Ammon's horn (tissue), 1 donor: ENCODE measurements around the gene WWOX.

Source experiments
- DNase-seq: peaks from one replicate; pipeline ENCODE4 v3.0.0-alpha.2; 2016; ENCODE audit warnings: low spot score

The WWOX gene

DNA sequence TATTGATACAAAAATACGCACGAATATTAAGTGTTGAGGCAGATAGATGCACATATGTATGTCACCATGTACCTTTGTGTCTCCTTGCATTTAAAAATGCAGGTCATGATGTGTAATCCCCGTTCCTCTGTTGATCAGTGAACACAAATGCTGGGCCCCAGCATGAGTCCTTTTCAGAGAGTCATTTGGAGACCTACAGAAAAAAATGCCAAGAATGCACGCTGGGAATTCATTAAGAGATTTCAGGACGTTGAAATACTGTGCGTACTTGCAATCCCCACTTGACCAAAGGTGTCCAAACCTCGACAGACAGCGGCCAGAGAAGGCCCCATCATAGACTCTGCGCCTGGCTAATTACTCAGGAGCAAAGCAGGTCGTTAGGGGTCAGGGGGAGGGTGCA lies 1005.1 kb downstream of the WWOX start:
- no peak for DNase-seq

DNA sequence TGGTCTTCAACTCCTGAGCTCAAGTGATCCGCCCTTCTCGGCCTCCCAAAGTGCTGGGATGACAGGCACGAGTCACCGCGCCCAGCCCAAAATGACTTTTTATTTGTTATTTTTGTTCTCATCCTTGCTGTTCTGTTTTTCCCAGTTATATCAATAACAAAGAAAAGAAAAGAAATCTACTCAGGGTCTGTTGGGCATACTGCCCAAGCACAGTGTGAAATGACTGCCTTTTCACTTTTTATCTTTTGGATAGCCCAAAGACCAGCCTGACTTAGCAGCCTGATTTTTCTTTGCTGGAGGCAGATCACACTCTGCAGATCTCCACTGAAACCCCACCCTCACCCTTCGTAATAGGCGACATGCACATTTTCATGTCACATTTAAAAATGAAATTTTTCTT lies 1007.8 kb downstream of the WWOX start:
- DNase-seq: no peak

DNA sequence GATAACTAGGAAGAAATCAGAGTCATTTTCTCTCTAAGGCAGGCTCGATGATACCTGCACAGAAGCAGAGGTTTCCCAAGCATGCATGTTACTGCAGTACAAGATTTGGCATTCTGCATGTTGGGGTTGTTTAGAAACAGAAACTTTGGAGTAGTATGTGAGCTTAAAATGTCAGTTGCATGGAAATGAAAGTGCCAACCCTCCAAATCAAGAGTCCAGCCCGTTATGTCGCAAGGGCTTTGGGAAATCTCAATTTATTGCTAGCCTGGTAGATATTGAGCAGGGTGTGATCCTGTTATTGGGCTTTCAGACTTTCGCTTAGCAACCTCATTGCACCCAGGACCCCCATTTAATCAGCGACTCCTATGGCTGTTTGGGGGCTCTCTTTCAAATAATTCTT lies 1010.3 kb downstream of the WWOX start:
- DNase-seq: no peak

DNA sequence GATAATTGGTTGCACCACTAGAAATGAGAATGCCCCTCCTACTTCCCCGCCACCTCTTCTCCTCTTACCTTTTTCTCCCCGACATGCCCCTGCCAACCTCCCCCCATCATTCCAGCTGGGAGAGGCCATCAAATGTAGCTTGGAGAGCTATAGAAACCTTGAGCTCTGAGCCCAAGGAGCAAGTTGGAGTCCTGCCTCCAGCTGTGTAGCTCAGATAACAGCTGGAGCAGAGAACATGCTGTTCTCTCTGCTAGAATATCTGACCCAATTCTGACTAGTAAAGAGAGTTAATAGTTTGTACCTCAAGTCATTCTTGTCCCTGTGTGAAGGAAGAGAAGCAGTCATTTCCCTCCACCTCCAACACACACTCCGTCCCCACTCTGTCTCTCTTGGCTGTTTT lies 1010.8 kb downstream of the WWOX start:
- no peak for DNase-seq

- DNase-seq: no peak
Observed at GRCh38 chr16:79110953-79111352, 1011.5 kb downstream of the WWOX start.

- DNase-seq: no peak
Observed at GRCh38 chr16:79112462-79112861, 1013.0 kb downstream of the WWOX start.

- DNase-seq: no peak
Observed at GRCh38 chr16:79113826-79114225, 1014.4 kb downstream of the WWOX start.

DNA sequence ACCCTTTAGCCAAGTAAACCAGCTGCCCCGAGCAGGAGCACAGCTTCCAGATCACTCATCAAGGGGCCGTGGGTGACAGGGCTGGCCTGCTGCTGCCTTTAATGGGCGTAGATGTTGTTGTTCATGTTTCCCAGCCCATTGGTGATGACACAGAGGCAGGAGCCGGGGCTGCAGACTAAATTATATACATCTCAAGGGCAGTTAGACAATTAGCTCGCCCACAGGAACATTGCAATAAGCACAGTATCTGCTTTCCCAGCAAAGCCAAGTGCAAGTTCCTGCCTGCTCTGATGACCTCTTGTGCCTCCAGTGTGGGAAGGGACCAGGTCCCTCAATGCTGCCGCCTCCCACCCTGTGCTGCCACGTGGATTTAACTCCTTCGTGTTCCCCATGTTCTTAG lies 1015.3 kb downstream of the WWOX start:
- no peak for DNase-seq

DNA sequence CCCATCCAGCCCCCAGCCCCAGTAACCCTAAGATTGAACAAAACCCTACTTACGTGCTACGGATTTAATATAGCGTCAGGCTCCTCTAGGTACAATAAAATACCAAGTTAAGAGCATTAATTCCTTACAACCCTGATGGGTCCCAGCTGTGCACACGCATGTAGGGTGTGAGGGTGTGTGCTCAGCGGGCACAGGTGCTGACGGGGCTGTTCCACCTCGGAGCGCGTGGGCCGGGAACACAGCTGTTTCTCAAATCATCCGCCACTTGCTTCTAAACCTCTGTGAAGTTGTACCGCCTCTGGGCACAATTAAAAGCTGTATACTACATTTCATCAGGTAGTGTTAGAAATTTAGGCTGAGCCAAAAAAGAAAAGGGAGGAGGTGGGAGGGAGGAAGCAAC lies 1022.5 kb downstream of the WWOX start:
- DNase-seq: no peak

DNA sequence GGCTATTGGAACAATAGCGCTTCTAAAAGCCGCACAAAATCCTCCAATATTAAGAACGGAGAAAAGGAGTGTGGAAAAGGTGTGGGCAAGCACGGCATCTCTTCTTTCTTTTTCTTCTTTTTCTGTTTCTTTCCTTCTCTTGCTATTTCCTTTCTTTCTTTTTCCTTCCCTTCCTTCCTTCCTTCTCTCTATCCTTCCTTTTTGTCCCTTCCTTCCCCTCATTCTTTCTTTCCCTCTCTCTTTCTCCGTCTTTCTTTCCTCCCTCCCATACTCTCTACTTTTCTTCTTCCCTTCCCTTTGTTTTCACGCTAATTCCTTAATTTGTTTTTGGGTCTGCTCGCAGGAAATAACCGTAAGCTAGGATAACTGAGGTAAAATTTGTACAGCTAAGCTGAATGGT lies 1022.9 kb downstream of the WWOX start:
- no peak for DNase-seq

DNA sequence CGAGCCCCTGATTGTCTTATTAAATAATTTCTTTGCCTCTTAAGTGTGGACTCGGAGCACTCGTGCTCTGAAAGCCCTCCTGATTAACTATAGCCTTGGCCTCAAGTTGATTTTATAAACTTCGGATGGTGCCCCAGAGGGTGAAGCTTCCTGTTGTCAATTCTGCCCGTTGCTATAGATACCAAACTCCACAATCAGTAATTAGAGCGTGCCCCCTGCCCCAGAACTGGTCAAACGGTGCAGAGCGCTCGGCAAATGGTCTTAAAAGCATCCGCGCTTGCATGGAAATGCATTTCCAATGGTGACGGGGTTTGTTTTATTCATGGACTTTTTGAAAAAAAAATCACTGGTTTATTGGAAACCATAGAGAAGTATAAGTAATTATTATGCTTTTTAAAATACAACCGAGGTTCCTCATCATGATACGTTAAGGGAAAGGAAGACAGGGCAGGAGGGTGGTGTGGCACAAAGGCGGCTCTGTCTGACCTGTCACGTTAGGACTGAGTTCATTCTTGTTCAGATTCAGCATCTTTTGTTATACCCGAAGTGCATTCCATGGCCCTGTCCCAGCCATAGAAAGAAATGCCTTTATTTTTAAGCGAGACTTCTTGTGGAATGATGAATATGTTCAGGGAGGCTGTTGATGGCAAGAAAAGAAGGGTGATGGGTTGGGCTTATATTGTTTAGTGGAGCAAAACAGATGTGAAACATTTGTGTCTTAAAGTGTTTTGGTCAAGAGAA lies 1024.7 kb downstream of the WWOX start:
- DNase-seq: no peak

DNA sequence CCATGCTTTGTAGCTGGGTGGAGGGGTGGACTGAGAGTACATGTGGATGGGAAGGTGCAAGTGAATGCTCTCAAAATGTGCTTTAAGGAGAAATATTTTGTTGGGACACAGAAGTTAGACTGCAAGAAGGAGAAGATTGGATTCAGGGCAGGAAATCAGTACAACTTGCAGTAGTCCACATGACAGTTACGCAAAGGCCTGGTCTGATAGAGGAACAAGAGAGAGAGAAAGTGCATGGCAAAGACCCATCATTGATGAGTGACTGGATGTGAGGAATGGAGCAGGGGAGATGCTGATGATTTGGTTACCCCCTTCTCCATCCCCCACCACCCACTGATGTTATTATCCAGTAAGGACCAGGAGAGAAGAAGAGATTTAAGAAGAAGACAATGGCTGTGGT lies 1028.3 kb downstream of the WWOX start:
- DNase-seq: no peak

GRCh38 chr16:79128706-79129105 lies 1029.3 kb downstream of the WWOX start:
- no peak for DNase-seq

DNA sequence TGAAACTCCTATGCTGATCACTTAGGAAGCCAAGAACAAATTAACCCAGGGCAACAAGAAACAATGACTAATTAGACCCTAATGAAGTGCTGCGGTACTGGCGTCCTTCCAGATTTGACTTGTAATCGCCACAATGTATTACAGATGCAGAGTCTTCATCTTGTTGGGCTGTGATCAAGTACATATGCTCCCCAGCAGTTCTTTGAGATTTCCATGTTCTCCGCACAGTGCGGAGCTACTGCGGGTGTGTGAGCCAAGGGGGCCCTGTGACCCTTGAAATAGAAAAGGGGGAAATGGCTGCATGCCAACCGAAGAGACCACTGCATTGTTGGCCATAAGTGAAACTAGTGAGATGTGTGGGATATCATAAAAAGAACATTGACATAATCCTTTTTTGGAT lies 1031.2 kb downstream of the WWOX start:
- DNase-seq: no peak

DNA sequence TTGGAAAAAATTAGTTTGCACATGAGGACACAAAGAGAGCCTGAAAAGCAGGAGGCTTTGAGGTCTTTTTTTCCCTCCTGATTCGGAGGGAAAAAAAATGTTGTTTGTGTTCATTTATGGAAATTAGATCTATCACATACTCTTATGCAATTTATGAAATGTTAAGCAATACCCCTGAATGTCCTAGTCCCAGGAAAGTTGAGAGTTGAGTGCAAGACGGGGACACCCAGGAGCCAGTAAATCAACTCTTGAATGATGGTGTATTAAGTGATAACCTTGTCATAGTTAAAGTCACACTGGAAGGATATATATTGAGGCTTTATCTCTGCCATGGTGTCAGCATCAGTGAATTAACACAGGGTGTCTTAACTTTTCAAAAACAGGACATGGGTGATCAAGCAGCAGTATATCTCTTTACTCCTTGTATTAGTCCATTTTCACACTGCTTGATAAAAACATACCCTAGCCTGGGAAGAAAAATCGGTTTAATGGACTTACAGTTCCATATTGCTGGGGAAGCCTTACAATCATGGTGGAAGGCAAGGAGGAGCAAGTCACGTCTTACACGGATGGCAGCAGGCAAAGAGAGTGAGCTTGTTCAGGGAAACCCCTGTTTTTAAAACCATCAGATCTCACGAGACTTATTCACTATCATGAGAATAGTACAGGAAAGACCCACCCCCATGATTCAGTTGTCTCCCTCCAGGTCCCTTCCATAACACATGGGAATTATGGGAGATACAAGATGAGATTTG lies 1032.0 kb downstream of the WWOX start:
- DNase-seq: no peak

- DNase-seq: no peak
Observed at GRCh38 chr16:79132701-79133100, 1033.2 kb downstream of the WWOX start.

GRCh38 chr16:79134300-79134699 lies 1034.8 kb downstream of the WWOX start:
- no peak for DNase-seq

- no peak for DNase-seq
Observed at GRCh38 chr16:79136955-79137354, 1037.5 kb downstream of the WWOX start.

DNA sequence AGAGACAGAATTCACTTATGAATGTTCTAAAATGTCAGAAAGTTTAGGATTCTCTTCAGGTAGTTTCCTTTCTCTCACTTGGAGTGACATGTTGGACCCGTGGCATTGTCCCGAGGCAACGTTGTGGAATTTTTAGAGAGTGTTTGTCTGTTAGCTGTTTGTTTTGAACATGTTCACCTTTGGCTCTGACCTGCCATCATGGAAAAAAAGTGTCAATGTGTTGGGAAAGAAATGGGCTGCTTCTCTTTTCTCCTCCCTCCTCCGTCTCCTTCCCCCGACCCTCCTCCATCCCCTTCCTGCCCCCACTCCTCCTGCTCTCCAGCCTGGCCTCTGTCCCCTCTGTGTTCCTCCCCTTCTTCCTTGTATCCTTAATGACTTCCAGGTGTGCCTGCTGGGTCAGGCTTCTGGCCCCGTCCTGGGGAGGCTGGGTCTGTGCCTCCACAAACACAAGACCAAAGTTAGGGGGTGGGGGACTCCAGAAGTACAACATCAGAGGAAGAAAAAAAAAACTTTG lies 1038.0 kb downstream of the WWOX start:
- DNase-seq: no peak

GRCh38 chr16:79139799-79140198 lies 1040.3 kb downstream of the WWOX start:
- DNase-seq: no peak

DNA sequence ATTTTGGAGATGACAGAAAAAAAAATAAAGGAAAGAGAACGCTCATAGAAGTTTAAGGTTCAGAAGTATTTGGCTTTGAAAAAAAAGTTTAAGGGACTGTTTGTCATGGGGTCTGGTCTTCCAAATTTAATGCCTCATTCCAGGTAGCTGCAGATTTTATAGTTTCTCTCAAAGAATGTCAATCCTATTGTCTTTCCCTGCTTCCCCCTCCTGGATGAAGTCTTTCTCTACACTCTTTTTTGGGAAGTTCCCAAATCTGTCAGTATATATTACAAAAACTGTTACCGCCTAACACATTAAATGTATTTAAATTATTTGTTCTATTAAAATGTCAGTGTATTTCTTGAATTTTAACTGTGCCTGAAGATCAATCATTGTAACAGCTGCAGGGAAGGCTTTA lies 1043.6 kb downstream of the WWOX start:
- no peak for DNase-seq

DNA sequence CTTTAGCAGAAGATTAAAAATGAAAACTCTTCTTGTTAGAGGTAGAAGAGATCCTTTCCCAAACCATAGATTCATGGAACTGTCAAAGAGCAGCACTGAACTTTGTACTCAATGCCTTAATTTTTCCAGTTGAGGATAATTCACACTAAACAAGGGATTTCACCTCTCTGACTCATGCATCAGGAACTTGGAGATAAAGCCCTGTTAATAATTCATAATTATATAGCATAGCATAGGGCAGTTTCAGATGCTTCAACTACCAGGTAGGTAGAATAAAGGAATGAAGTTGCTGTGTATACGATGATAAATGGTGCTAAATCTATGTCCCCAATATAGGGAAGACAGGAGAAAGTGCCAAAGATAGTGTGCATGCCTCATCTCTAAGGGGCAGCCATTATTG lies 1050.7 kb downstream of the WWOX start:
- no peak for DNase-seq

GRCh38 chr16:79150632-79151310 lies 1051.3 kb downstream of the WWOX start:
- DNase-seq: no peak
